HG02678 (cell line): ENCODE measurements around the gene UBA3.

Experiments
- ATAC-seq: cut with Tn5 transposase; IDR thresholded peaks from one replicate; pipeline ENCODE4 v1.9.1; 2021; ENCODE audit warnings: mild to moderate bottlenecking, moderate library complexity; ENCODE audit not compliant: unreplicated experiment

Gene UBA3

DNA sequence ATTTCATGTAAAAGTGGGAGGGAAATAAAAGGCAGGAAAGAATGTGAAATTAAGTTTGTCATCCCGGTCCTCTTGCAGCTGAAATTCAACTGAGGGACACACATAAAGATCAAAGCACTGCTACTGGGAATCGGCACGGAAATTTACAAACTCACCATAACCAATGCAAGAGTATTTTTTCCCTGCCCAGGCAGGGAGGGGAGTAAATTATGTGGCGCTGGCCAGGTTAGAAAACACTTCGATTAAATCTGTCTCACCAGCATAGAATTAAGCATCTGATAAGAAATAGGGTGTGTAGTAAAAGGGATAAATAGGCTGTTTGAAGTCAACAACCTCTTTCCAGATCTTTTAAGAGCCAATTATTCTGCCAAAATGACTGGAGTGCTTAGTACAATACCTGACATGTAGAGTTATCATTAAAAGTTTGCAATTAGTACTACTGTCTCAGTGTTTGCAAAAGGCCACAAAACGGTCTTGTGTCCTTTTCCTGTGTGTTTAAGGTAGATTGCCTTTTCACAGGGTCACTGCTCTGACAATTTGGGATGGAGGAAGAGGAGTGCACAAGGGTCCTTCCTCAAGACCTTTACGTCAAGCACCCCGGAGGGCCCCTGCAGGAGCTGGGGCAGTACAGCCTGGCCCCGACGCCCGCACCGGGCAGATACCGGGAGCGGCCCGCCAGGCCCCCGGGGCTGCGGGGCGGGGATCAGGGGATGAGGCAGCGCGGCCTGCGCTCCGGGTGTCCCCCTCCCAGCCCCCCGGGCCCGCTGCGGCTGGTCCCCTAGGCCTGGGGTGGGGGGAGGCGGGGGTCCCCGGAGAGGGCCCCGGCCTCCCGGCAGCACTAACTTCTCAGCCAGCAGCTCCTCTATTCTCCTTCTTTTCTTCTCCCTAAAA is 651 bp downstream of the UBA3 start:
- ATAC-seq, result peak; percentile 15

DNA sequence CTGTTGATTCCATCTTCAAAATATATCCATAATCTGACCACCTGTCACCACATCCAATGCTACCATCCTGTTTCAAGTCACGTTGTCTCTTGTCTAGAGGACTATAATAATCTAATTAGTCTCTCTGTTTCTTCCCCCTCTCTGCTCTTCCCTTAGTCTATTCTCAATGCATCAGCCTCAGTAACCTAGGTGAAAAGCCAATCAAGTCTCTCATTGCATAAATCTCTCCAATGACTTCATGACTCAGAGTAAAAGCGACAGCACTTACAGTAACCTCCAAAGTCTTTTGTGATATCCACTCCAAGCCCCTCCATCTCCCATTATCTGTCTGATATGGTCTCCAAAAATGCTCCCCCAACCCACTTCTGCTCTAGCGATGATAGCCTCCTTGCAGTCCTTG is 7.2 kb downstream of the UBA3 start:
- no peak for ATAC-seq

DNA sequence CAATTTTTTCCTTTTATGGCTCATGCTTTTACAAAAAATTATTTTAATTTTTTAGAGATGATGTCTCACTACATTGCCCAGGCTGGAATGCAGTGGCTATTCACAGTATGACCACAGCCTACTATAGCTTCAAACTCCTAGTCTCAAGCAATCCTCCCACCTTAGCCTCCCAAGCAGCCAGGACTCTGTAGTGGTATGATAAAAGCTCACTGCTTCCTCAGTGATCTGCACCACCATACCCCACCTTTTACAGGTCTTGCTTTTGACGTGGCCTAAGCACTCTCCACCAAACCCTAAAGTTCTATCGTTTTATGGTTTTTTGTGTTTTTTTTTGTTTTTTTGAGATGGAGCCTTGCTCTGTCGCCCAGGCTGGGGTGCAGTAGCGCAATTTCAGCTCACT is 14.0 kb downstream of the UBA3 start:
- ATAC-seq, result no peak

DNA sequence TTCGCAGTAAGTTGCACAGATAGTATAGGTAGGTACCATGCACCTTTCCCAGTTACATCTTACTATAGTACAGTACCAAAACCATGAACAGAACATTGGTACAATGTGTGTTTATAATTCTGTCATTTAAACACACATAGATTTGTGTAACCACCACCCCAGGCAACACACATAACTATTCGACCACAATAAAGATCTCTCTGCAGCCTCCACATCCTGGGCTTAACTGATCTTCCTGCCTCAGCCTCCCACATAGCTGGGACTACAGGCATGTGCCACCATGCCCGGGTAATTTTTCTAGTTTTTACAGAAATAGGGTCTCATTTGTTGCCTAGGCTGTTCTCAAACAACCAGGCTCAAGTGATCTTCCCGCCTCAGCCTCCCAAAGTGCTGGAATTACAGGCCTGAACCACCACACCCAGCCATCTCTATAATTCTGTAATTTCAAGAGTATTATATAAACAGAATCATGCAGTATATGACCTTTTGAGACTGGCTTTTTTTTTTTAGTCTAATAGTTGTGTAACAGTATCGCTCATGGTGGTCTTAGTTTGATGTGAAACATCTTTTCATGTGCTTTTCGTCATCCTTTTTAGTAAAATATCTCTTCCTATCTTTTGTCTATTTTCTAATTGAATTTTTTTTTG is 14.7 kb downstream of the UBA3 start:
- no peak for ATAC-seq

DNA sequence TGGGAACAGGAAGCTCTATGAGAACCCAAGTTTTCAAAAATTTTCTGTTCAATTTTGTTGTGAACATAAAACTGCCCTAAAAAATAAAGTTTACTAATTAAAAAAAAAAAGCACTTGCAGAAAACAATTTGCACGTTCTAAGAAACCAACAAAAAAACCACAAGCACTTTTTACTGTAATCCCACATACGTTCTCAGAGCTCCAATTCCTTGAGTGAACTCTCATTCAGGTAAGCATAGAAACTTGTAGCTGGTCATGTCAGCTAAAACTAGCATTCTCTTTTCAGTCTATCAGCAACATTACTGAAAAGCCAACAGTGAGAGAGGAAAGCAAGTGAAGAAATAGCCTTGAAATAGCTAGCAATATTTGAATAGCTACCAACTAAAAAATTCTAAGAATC is 16.5 kb downstream of the UBA3 start:
- no peak for ATAC-seq

DNA sequence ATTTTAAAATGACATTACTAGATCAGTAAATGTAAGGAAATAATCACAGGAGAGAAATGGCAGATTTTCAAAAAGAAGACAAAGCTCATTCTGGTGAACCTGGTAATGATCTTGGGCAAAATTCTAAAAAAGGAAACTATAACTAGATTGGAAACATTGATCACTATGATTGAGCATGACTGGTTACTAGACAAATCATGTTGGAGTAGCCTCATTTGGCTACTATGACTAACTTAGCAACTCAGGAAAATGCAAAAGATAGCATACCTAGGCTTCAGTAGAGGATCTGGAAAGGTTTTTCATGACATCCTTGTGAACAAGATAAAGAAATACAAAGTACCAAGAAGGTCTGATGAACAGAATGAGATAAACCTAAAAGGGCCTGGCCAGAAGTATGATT is 20.5 kb downstream of the UBA3 start:
- ATAC-seq, result no peak

DNA sequence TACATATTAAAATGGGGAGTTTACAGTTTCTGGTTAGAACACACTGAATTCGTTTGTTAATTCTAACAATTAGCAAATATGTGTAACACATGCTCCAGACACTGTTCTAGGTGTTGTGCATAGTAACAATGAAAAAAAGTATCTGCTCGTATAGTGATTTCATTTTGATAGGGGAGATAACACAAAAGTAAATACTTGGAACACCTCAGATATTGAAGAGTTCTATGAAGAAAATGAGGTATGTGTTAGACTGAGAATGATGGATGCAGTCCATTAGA is 21.3 kb downstream of the UBA3 start:
- ATAC-seq, result no peak

DNA sequence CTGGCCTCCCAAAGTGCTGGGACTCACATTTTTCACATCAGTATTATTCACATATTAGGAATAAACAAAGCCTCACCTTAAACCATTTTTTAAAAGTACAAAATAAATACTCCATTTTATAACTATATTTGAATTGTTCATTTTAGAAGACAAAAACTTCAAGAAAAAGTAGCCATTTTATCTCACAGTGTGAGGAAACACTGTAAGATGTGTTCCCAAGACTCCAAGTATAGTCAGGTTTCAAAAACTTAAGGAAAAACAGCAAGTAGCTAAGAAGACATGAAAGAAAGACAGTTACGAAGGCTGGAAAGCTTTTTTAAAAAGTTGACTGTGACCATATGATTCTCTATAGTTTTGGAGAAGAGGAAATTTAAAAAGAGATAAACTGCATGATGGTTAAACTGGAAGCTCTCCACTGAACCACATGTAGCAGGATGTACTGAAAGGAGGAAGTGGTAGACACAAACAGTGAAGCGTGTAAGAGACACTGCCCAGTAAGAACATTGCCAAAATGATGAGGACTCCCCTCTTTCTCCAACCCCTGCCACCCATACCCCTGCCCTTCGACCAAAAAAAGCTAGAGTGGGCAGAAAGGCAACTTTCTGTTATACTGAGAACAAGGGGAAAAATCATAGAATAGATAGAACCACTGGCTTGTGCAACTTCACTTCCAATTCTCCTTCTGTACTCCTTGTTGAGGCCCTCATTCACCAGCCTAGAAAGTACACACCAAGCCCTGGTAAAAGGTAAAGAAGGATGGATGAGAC is 21.8 kb downstream of the UBA3 start:
- ATAC-seq, result peak; percentile 98

DNA sequence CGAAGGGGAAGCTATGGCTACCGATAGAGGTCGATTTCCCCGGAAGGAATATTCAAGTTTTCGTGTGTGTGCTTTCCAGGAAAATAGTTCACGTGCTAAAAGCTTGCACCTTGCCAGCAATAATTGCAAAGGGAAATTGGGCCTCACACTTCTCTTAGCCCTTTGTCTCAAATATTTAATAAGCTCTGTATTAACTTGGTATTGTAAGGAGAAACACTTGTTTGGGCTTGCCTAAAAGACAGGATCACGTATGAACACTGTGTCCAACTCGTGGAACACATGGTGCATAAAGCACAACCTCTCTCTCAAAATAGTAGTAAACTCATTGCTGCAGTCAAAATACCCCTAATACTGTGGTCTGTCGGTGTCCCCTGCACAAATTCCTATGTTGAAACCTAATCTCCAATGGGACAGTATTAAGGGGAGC is 27.7 kb downstream of the UBA3 start:
- peak; percentile 1 for ATAC-seq

DNA sequence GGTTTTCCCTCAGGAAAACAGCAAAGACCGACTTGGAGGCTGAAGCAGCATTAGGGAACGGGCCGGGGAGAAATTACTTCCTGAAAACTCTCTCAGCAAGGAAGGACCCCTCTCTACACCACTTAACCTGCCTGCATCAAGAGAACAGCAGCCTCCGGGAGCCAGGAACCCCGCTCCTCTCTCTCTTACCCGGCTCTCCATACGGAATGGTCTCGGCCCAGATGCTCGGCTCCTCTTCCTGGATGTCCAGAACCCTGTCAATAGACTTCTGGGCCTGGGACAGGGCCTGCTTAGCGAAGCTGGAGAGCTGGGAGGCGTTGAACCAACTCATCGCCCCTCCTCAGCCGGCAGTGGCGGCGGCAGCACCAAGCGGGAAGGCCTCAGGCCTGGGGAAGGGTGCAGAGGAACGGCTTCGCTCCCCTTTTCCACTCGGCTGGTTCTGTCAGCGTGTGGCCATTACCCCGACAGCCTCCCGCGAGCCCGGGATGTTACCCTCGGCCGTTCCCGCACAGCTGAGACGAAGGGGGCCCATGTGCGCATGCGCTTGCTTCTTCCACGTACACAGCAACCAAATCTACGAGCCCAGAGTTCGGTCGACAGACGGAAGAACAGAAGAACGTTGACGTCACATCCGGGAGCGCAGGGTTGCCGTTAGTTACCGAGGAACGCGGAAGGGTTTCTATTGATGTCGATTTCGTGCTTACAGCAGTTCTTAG is 28.3 kb downstream of the UBA3 start, which contains the start of gene TMF1:
TMF1 (minus strand) TSS at position 578 of the 716 bp plus-strand sequence; CDS start at position 331, 247 bp downstream.
- ATAC-seq, result peak; percentile 95

DNA sequence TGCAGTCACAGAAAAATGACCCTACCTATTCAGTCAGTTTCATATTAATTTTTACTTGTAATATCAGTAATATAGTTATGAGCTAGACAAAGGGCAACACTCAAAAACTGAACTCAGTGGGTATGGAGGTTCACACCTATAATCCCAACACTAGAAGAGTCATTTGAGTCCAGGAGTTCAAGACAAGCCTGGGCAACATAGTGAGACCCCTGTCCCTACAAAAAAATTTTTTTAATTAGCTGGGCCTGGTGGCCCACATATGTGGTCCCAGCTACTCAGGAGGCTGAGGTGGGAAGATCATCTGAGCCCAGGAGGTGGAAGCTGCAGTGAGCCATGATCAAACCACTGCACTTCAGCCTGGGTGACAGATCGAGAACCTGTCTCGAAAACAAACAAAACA is 31.2 kb downstream of the UBA3 start:
- no peak for ATAC-seq

DNA sequence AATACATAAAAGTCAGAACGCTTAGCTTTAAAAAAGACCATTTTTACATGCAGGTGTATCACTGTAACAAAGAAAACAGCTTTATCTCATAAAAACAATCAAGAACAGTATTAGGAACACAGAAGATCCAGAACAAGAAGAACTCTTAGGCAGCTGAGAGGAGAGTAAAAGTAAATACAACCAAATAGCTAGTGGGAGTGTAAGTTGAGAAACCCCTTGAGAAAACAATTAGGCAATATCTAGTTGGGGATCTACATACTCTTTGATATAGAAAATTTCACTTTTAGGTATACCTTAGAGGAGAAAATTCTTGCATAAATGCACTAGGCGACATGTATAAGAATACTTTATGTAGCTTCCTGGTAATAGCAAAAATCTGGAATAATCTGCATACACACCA is 35.6 kb downstream of the UBA3 start:
- no peak for ATAC-seq

DNA sequence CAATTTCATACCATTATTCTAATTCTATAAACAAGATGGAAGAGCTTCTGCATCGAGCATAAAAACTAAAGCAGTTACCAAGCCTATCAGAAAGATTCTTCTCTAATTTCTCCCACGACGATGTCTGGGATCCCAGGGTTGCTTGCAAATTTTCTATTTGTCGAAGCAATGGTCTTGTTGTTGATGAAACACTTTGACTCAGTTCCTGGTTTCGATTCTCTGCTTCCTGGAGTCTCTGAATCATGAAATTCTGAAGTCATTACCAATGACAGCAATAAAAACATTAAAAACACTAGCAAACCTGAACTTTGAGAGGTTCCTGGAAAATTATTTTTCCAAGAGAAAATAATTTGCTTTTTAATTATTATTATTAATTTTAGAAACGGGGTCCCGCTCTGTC is 46.7 kb downstream of the UBA3 start:
- no peak for ATAC-seq

DNA sequence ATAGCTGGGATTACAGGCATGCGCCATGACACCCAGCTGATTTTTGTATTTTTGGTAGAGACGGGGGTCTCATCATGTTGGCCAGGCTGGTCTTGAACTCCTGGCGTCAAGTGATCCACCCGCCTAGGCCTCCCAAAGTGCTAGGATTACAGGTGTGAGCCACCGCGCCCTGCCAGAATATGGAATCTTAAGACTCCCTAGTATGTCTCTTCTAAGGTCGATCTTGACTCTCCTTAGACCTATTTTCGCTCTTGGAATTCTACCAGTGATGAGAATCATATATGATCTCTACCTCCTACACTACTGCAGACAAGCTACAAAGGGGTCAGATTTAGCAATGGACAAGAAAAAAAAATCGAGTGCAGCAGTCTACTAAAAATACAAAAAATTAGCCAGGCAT is 47.4 kb downstream of the UBA3 start:
- no peak for ATAC-seq

DNA sequence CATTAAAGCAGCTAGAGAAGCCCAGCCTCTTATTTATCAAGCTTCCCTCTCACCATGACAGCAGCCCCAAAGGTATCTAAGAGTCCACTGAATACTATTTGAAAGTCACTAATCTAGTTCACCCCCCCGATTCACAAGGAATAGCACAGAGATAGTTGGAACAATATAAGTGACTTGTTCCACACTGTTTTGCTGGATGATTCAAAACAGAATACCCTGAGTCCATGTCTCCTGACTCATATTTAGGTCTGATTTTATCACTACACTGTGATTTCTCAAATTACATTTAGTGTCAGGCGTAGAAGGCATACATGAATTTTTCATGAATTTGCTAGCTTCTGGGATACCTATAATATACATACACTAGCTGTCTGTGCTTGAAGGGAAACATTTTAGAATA is 48.0 kb downstream of the UBA3 start:
- ATAC-seq, result no peak

DNA sequence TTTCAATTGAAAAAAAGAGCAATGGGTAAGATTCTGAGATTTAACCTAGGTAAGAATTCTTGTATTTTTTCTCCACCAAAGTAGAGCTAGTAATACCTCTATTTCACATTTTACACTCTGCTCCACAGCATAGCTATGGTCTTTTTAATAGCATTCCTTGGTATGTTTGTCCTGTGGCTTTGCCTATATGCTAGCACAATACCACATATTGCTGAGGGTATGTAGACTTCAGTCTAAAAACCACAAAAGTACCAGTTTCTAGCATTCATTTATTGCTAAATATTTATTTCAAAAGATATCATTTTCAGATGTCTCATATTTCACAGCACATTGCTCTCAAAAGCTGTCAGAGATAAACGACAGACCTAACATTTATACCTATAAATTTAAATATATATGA is 48.5 kb downstream of the UBA3 start:
- no peak for ATAC-seq

DNA sequence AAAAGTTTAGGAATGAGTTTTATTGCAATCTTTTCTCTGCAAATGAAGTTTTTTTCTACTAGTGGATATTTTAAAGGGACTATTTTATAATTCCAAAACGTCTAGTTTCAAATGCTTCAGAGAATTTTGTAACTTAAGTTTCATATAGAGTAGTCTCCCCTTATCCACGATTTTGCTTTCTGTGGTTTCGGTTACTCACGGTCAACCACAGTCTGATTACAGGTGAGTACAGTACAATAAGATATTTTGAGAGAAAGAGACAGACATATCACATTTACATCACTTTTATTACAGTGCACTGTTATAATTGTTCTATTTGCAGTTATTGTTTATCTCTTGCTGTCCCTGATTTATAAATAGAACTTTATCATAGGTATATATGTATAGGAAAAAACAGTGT is 59.3 kb downstream of the UBA3 start:
- ATAC-seq, result no peak

DNA sequence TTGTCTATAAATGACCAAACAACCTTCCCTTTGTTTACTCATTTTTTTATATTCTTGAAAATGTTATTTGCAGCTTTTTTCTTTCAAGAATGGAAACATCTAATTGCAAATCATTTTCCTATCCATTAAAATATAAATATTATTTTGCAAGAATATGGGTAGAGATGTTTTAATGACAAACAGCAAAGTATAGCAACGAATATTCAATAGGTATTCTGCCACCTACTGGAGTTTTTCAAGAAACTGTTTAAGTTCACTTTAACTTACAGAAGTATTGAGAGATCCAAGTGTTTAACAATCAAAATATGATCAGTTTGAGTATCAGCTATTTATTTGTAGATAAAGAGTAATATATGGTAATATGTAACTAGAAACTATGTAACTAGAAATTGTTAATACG is 59.7 kb downstream of the UBA3 start:
- no peak for ATAC-seq

DNA sequence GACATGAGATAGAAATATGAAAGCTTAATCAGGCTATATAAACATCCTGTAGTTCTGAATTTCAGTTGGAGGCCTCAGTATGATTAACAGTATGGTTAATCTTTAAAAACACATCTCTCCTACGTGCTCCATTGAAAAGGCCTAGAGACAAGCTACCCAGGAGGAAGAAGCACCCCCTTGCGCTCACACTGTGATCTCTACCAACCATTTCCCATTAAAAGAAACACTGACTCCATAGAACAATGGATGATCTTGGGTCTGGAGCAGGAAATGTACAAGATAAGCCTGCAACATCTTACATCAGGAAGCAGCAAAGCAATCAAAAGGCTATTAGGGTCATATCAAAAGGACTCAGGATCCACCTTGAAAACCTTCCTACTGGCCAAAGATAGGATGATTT is 63.3 kb downstream of the UBA3 start:
- no peak for ATAC-seq

DNA sequence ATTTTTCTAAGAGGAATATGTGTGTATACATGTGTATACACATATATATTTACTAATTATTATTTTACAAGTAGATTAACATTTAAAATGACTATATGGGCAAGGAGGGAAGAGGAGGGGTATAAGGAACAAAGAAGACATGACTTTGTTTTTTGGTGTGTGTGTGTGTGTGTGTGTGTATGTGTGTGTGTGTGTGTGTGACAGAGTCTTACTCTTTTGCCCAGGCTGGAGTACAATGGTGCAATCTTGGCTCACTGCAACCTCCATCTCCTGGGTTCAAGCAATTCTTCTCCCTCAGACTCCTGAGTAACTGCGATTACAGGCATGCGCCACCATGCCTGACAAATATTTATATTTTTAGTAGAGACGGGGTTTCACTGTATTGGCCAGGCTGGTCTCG is 64.1 kb downstream of the UBA3 start:
- no peak for ATAC-seq

DNA sequence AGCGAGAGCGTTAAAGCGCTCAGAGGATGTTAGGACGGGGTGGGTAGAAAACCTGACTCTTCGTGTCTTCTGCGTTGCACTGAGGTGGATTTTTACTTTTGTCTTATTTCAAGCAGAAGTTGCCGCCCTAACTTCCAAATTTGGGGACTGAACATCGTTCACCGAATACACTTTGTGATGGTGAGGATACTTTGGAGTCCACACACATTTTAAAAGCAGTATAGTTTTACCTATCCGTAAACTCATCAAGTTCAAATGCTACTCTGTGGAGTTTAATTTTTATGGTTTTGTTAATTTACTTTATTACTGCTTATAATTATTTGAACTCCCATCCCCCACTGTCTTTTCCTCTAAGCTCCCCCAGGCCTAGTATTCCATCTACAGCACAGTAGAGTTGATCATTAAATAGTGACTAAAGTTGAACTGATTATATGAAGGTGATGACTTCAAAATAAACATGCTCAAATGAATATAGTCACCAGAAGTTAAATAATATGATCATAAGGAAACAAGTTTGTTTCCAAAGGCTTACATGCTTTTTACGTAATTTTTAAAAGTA is 66.1 kb downstream of the UBA3 start:
- ATAC-seq, result no peak
